Prostate gland (tissue), 2 donors: ENCODE results near the gene TUBE1.

Experiments
- CTCF ChIP-seq, 4 experiments: fragments of 200-600 bp in 2 of 4; fragments of 450-650 bp in 2 of 4; sonication (generic) in 2 of 4; IDR thresholded peaks; 1 replicate in 3 of 4; 2 replicates in 1 of 4; pipeline ENCODE4 v1.5.1; 2016 to 2019; ENCODE audit warnings: antibody characterized with exemption in 4 of 4, mild to moderate bottlenecking in 2 of 4, moderate library complexity in 2 of 4
- POLR2A ChIP-seq: fragments of 450-650 bp; IDR thresholded peaks from one replicate; pipeline ENCODE4 v1.6.1; 2016; ENCODE audit warnings: antibody characterized with exemption, mild to moderate bottlenecking
- POLR2AphosphoS5 ChIP-seq: sonication (generic); formaldehyde crosslinking; IDR thresholded peaks from one replicate; pipeline ENCODE4 v1.6.1; 2017; ENCODE audit warnings: antibody characterized with exemption

- no peak for TF ChIP-seq POLR2AphosphoS5
- no peak for TF ChIP-seq POLR2A
- no peak for TF ChIP-seq CTCF (IDR thresholded peaks at IDR 0.05)
Measured at GRCh38 chr6:112044196-112044595, 43.1 kb downstream of the TUBE1 start.
